PC-3 (cell line): ENCODE measurements around the gene CAMK1D.
A peak's percentile ranks its signal among the peaks of the same experiment; 100 is the strongest.

Source experiments
- CTCF ChIP-seq: fragments of 300-600 bp; sonication (generic); conservative IDR thresholded peaks from 2 replicates; pipeline ENCODE4 v1.5.1; 2017; ENCODE audit warnings: antibody characterized with exemption, low read depth, mild to moderate bottlenecking, low read length
- EZH2 ChIP-seq: fragments of 300-600 bp; sonication (generic); IDR thresholded peaks from one replicate; pipeline ENCODE4 v1.6.1; 2017; ENCODE audit warnings: antibody characterized with exemption, mild to moderate bottlenecking, low read length; ENCODE audit not compliant: unreplicated experiment

GRCh38 chr10:12847361-12847975, 498.1 kb downstream of the CAMK1D start:
- no peak for TF ChIP-seq EZH2
- TF ChIP-seq CTCF: peak; percentile 49
